DND-41 (cell line): ENCODE measurements around the gene TRAK1.

Experiments used
- ATAC-seq: fragments of 200-7000 bp; cut with Tn5 transposase; 3 replicates; pipeline ENCODE4 v1.9.1; 2021; ENCODE audit warnings: low read depth; ENCODE audit not compliant: insufficient read depth
- DNase-seq: peaks from one replicate; pipeline ENCODE4 v3.0.0-alpha.2; 2020
- H2AFZ ChIP-seq: 2 replicates; pipeline ENCODE4 v1.6.0; 2012; ENCODE audit warnings: low read depth, low read length
- H3K27ac ChIP-seq: 2 replicates; pipeline ENCODE4 v1.5.1; 2012; ENCODE audit warnings: low read length, inconsistent platforms
- H3K27me3 ChIP-seq: fragments of 200-600 bp; sonication (generic); 2 replicates; pipeline ENCODE4 v1.6.0; 2012; ENCODE audit warnings: low read length, mild to moderate bottlenecking, inconsistent platforms; ENCODE audit not compliant: insufficient read depth, poor library complexity
- H3K36me3 ChIP-seq: 2 replicates; pipeline ENCODE4 v1.5.1; 2012; ENCODE audit warnings: low read length, inconsistent platforms; ENCODE audit not compliant: insufficient read depth
- H3K4me1 ChIP-seq: 2 replicates; pipeline ENCODE4 v1.5.1; 2012; ENCODE audit warnings: mild to moderate bottlenecking, low read length; ENCODE audit not compliant: insufficient read depth
- H3K4me2 ChIP-seq: 2 replicates; pipeline ENCODE4 v1.6.0; 2012; ENCODE audit warnings: mild to moderate bottlenecking, moderate library complexity, low read length, inconsistent platforms; ENCODE audit not compliant: insufficient read depth
- H3K4me3 ChIP-seq, 2 experiments: fragments of 200-600 bp in 1 of 2; shearing (Covaris generic) in 1 of 2; 2 replicates each; pipeline ENCODE4 v1.5.1; 2012 to 2016; ENCODE audit warnings: inconsistent platforms in 2 of 2, low read length in 2 of 2, mild to moderate bottlenecking in 2 of 2, low read depth in 1 of 2, moderate library complexity in 1 of 2
- H3K79me2 ChIP-seq: 2 replicates; pipeline ENCODE4 v1.6.0; 2012; ENCODE audit warnings: low read length, inconsistent platforms; ENCODE audit not compliant: insufficient read depth
- H3K9ac ChIP-seq: 2 replicates; pipeline ENCODE4 v1.6.0; 2012; ENCODE audit warnings: low read depth, mild to moderate bottlenecking, inconsistent platforms, low read length, moderate library complexity
- H3K9me3 ChIP-seq: 2 replicates; pipeline ENCODE4 v1.5.1; 2012; ENCODE audit warnings: low read length, moderate library complexity, mild to moderate bottlenecking, inconsistent platforms; ENCODE audit not compliant: insufficient read depth, severe bottlenecking
- H4K20me1 ChIP-seq: 2 replicates; pipeline ENCODE4 v1.6.0; 2012; ENCODE audit warnings: low read length; ENCODE audit not compliant: insufficient read depth
- EZH2 ChIP-seq: IDR thresholded peaks from 3 replicates; pipeline ENCODE4 v1.6.1; 2012; ENCODE audit warnings: borderline replicate concordance, low read depth, mild to moderate bottlenecking, moderate library complexity, low read length, inconsistent platforms; ENCODE audit not compliant: severe bottlenecking
- TF ChIP-seq, protein P1 (sequence below): IDR thresholded peaks from 2 replicates; pipeline ENCODE4 v1.5.1; 2012; ENCODE audit warnings: borderline replicate concordance, low read length, moderate library complexity, mild to moderate bottlenecking; ENCODE audit not compliant: poor library complexity, severe bottlenecking; ENCODE audit errors: extremely low read depth

The TRAK1 gene

DNA sequence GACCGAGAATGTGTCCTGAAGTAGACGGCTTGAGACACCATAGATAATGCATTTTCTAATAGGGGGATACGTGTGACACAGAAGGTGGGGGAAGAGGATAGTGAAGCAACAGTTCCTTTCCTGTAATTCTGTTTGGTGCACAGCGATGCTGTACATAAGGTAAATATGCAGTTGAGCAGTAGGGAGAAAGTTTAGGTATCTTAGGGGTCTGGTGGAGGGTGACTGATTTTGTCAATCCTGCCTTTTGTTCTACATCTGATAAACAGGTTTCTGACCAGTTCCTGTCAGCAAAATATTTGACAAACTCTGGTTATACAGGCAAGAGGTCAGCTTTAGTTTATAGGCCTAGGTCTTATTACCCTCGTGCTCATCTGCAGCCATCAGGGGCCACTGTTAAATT, 71.3 kb downstream of the TRAK1 start:
- Histone ChIP-seq H3K4me3 (no peak overlapping the region), H3K79me2 (peaks cover 40% of the 10 kb centered on the region), H2AFZ (no peak overlapping the region), H3K27ac (no peak overlapping the region), H3K36me3 (no peaks in the 10 kb centered on the region), H4K20me1 (0 out of 2 replicates have a peak, but pooled peaks cover 3% of the 10 kb centered on the region), H3K27me3 (no peaks in the 10 kb centered on the region), H3K4me2 (peak overlapping the region; percentile 39; the same call in 1 of the 2 replicates), H3K9me3 (no peaks in the 10 kb centered on the region), H3K4me1 (peaks cover 38% of the 10 kb centered on the region), H3K9ac (no peak overlapping the region)
- ATAC-seq, result no peak
- no peak for TF ChIP-seq EZH2
- TF ChIP-seq, protein P1, sequence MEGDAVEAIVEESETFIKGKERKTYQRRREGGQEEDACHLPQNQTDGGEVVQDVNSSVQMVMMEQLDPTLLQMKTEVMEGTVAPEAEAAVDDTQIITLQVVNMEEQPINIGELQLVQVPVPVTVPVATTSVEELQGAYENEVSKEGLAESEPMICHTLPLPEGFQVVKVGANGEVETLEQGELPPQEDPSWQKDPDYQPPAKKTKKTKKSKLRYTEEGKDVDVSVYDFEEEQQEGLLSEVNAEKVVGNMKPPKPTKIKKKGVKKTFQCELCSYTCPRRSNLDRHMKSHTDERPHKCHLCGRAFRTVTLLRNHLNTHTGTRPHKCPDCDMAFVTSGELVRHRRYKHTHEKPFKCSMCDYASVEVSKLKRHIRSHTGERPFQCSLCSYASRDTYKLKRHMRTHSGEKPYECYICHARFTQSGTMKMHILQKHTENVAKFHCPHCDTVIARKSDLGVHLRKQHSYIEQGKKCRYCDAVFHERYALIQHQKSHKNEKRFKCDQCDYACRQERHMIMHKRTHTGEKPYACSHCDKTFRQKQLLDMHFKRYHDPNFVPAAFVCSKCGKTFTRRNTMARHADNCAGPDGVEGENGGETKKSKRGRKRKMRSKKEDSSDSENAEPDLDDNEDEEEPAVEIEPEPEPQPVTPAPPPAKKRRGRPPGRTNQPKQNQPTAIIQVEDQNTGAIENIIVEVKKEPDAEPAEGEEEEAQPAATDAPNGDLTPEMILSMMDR, result no peak
- no peak for DNase-seq

GRCh38 chr3:42163622-42164244, 72.6 kb downstream of the TRAK1 start:
- Histone ChIP-seq H3K4me3 (no peak overlapping the region), H3K27me3 (no peaks in the 10 kb centered on the region), H3K9ac (no peak overlapping the region), H3K36me3 (no peaks in the 10 kb centered on the region), H3K4me2 (no peak overlapping the region), H2AFZ (no peak overlapping the region), H3K27ac (no peak overlapping the region), H3K9me3 (no peaks in the 10 kb centered on the region), H4K20me1 (0 out of 2 replicates have a peak, but pooled peaks cover 3% of the 10 kb centered on the region), H3K79me2 (peaks cover 48% of the 10 kb centered on the region), H3K4me1 (peaks cover 38% of the 10 kb centered on the region)
- TF ChIP-seq, protein P1, result no peak
- no peak for TF ChIP-seq EZH2
- peak; percentile 13 for DNase-seq
- no peak for ATAC-seq

DNA sequence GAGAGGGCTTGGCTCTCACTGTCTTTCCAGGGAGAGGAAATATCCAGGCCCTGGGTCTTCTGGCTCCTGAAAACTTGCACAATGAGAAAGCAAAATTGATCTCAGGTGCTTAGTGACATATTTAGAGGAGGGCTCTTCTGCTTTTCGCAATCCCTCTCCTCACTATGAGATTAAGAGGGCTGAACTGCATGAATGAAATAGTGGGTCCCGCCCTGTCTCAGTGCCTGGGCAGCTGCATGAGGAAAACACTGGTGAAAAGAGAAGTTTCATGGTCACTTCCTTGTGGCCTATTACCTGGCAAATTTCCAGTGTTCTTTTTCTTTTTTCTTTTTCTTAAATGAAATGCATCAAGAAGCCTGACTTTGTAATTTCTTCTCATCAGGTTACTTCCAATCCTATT, 73.5 kb downstream of the TRAK1 start:
- no peak overlapping the region for H3K4me3 ChIP-seq
- TF ChIP-seq EZH2, result no peak
- H3K9ac ChIP-seq, result no peak overlapping the region
- H3K4me2 ChIP-seq, result no peak overlapping the region
- H3K27ac ChIP-seq, result no peak overlapping the region
- no peaks in the 10 kb centered on the region for H3K36me3 ChIP-seq
- no peaks in the 10 kb centered on the region for H3K27me3 ChIP-seq
- DNase-seq (no peak), ATAC-seq (no peak)
- H3K79me2 ChIP-seq, result peaks cover 48% of the 10 kb centered on the region
- no peak overlapping the region for H2AFZ ChIP-seq
- H4K20me1 ChIP-seq, result 0 out of 2 replicates have a peak, but pooled peaks cover 3% of the 10 kb centered on the region
- H3K9me3 ChIP-seq, result no peaks in the 10 kb centered on the region
- H3K4me1 ChIP-seq, result peaks cover 31% of the 10 kb centered on the region

DNA sequence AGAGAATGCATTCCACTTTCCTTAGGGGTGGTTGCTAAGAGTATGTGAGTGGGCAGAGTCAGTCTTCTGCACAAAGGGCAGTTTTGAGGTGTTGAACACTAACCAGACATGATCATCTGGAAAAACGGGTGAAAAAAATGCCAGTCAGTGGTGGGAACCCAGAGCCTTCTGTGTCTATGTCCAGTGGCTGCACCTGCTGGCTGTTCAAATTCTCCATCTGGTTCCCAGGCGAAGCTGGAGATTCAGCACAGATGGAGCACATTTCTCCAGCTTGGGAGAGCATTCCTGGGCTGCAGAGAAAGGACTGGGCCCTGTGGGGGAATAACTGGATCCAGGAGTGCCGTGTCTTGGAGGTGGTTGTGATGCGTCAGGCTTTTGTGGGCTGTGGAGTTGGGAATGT, 74.1 kb downstream of the TRAK1 start:
- Histone ChIP-seq H4K20me1 (0 out of 2 replicates have a peak, but pooled peaks cover 3% of the 10 kb centered on the region), H3K9me3 (no peaks in the 10 kb centered on the region), H3K27me3 (no peaks in the 10 kb centered on the region), H3K9ac (no peak overlapping the region), H3K27ac (no peak overlapping the region), H3K36me3 (no peaks in the 10 kb centered on the region), H3K4me2 (no peak overlapping the region), H3K4me1 (peaks cover 26% of the 10 kb centered on the region), H3K4me3 (no peak overlapping the region), H2AFZ (no peak overlapping the region), H3K79me2 (peaks cover 48% of the 10 kb centered on the region)
- DNase-seq, result no peak
- ATAC-seq, result no peak
- no peak for TF ChIP-seq EZH2
- TF ChIP-seq, protein P1, result no peak
